IMR-90 (cell line): ENCODE data around the gene ZSCAN4. TPM values are rescaled to one million over a fixed set of nuclear protein-coding genes. Genes with fewer than 3 reads are reported as not detected.

Source experiments
- ATAC-seq: fragments of 200-7000 bp; cut with Tn5 transposase; 2 replicates; pipeline ENCODE4 v1.9.1; 2020; ENCODE audit warnings: low read depth, mild to moderate bottlenecking, moderate library complexity
- BruUV-seq: library from RNA; stranded (reverse); fragments of 400-500 nt; replicated peaks from 2 replicates; lab custom pipeline; 2021; lab: Mats Ljungman, UMichigan
- CTCF ChIA-PET: fragments of 300-600 bp; formaldehyde crosslinking; extraction: SDS; loops from one replicate; lab custom pipeline; 2021; ENCODE audit warnings: antibody characterized with exemption; lab: Yijun Ruan, JAX
- POLR2A ChIA-PET: fragments of 300-600 bp; sonication (Branson Sonifier 250); formaldehyde crosslinking; loops from one replicate; lab custom pipeline; 2022; ENCODE audit warnings: antibody characterized with exemption; ENCODE audit not compliant: unreplicated experiment; lab: Charles Lee
- DNase-seq: peaks from one replicate; pipeline ENCODE4 v3.0.0; 2013
- H2AFZ ChIP-seq: replicated peaks from 2 replicates; pipeline ENCODE3; 2013; ENCODE audit warnings: low read length, mild to moderate bottlenecking; ENCODE audit not compliant: poor library complexity
- H2AK5ac ChIP-seq: 2 replicates; pipeline ENCODE4 v1.6.1; 2013; ENCODE audit warnings: low read depth, low read length, inconsistent platforms
- H2AK9ac ChIP-seq: replicated peaks from 2 replicates; pipeline ENCODE3; 2013; ENCODE audit warnings: mild to moderate bottlenecking, low read depth, low read length, moderate library complexity; ENCODE audit not compliant: poor library complexity
- H2BK120ac ChIP-seq: 2 replicates; pipeline ENCODE4 v1.6.1; 2013; ENCODE audit warnings: low read depth, low read length, inconsistent platforms
- H2BK15ac ChIP-seq: 3 replicates; pipeline ENCODE4 v1.6.1; 2013; ENCODE audit warnings: low read depth, low read length, inconsistent platforms
- H2BK20ac ChIP-seq: 2 replicates; pipeline ENCODE4 v1.6.1; 2013; ENCODE audit warnings: low read depth, mild to moderate bottlenecking, inconsistent platforms, low read length, moderate library complexity
- H2BK5ac ChIP-seq: 2 replicates; pipeline ENCODE4 v1.6.1; 2013; ENCODE audit warnings: mild to moderate bottlenecking, low read depth, low read length, inconsistent platforms; ENCODE audit not compliant: poor library complexity, severe bottlenecking
- H3K14ac ChIP-seq: replicated peaks from 2 replicates; pipeline ENCODE4 v1.6.1; 2013; ENCODE audit warnings: low read depth, low read length, inconsistent platforms
- H3K18ac ChIP-seq: 2 replicates; pipeline ENCODE4 v1.6.1; 2013; ENCODE audit warnings: low read depth, low read length, control low read depth
- H3K23ac ChIP-seq: 2 replicates; pipeline ENCODE4 v1.6.1; 2013; ENCODE audit warnings: low read depth, low read length, inconsistent platforms
- H3K27ac ChIP-seq: 2 replicates; pipeline ENCODE4 v1.5.1; 2013; ENCODE audit warnings: mild to moderate bottlenecking, control low read depth, low read length; ENCODE audit not compliant: insufficient read depth
- H3K27me3 ChIP-seq: 2 replicates; pipeline ENCODE4 v1.6.1; 2013; ENCODE audit warnings: low read length; ENCODE audit not compliant: control insufficient read depth, insufficient read depth
- H3K36me3 ChIP-seq: 2 replicates; pipeline ENCODE4 v1.6.1; 2013; ENCODE audit warnings: low read length, mixed read lengths; ENCODE audit not compliant: control insufficient read depth, insufficient read depth
- H3K4ac ChIP-seq: 2 replicates; pipeline ENCODE4 v1.6.1; 2013; ENCODE audit warnings: low read depth, low read length, inconsistent platforms
- H3K4me1 ChIP-seq: 2 replicates; pipeline ENCODE4 v1.6.1; 2013; ENCODE audit warnings: low read length, mixed read lengths; ENCODE audit not compliant: control insufficient read depth, insufficient read depth
- H3K4me2 ChIP-seq: 2 replicates; pipeline ENCODE4 v1.6.1; 2013; ENCODE audit warnings: low read depth, mild to moderate bottlenecking, control low read depth, low read length, moderate library complexity
- H3K4me3 ChIP-seq: 2 replicates; pipeline ENCODE4 v1.5.1; 2013; ENCODE audit warnings: low read depth, mild to moderate bottlenecking, control low read depth, low read length, moderate library complexity; ENCODE audit not compliant: insufficient read depth
- H3K56ac ChIP-seq: 2 replicates; pipeline ENCODE4 v1.6.1; 2013; ENCODE audit warnings: low read length, inconsistent platforms; ENCODE audit not compliant: insufficient read depth; ENCODE audit errors: extremely low read depth
- H3K79me1 ChIP-seq, 2 experiments: 2 replicates each; pipeline ENCODE4 v1.6.1; 2013; ENCODE audit warnings: low read length in 2 of 2, inconsistent platforms in 1 of 2, low read depth in 1 of 2
- H3K9ac ChIP-seq: 2 replicates; pipeline ENCODE4 v1.6.1; 2013; ENCODE audit warnings: low read depth, low read length, control low read depth
- H3K9me1 ChIP-seq: 2 replicates; pipeline ENCODE4 v1.6.1; 2013; ENCODE audit warnings: low read length, inconsistent platforms; ENCODE audit not compliant: insufficient read depth
- H3K9me3 ChIP-seq: 2 replicates; pipeline ENCODE4 v1.6.1; 2013; ENCODE audit warnings: low read length; ENCODE audit not compliant: control insufficient read depth, insufficient read depth
- H4K20me1 ChIP-seq: 2 replicates; pipeline ENCODE4 v1.6.1; 2013; ENCODE audit warnings: low read length, inconsistent platforms; ENCODE audit not compliant: insufficient read depth
- H4K5ac ChIP-seq: 2 replicates; pipeline ENCODE4 v1.6.1; 2013; ENCODE audit warnings: mild to moderate bottlenecking, low read depth, low read length, control low read depth
- H4K8ac ChIP-seq, 2 experiments: 2 replicates each; pipeline ENCODE4 v1.6.1; 2013; ENCODE audit warnings: low read depth in 2 of 2, low read length in 2 of 2, control low read depth in 1 of 2, inconsistent platforms in 1 of 2
- H4K91ac ChIP-seq: 2 replicates; pipeline ENCODE4 v1.6.1; 2013; ENCODE audit warnings: low read depth, low read length, inconsistent platforms; ENCODE audit not compliant: insufficient read depth
- CEBPB ChIP-seq: IDR thresholded peaks from 2 replicates; pipeline ENCODE4 v1.6.1; 2012; ENCODE audit warnings: low read depth, low read length, improper control_type of control experiment
- CHD1 ChIP-seq: IDR thresholded peaks from 2 replicates; pipeline ENCODE4 v1.6.1; 2012; ENCODE audit warnings: low read depth, low read length, improper control_type of control experiment
- CTCF ChIP-seq: conservative IDR thresholded peaks from 2 replicates; pipeline ENCODE4 v1.5.1; 2012; ENCODE audit warnings: mild to moderate bottlenecking, low read depth, low read length, improper control_type of control experiment
- RAD21 ChIP-seq: IDR thresholded peaks from 2 replicates; pipeline ENCODE4 v1.6.1; 2012; ENCODE audit warnings: low read length, improper control_type of control experiment
- USF2 ChIP-seq: fragments of 150-350 bp; IDR thresholded peaks from 2 replicates; pipeline ENCODE4 v1.6.1; 2017; ENCODE audit warnings: mild to moderate bottlenecking, antibody characterized with exemption, low read length, low read depth
- WGBS, 2 experiments: methylation state at CpG; one replicate each; pipeline versions ENCODE4 v1.1.5 to v1.1.7; 2013; ENCODE audit warnings: missing lambda C conversion rate in 2 of 2; ENCODE audit not compliant: insufficient read length in 1 of 2; ENCODE audit errors: extremely low coverage in 2 of 2; 5-methylcytosine and 5-hydroxymethylcytosine counted together
- dilution Hi-C: fragments of 300-500 bp; cut with HindIII; formaldehyde crosslinking; loops from one replicate; pipeline ENCODE4 v1.14.3; 2018; ENCODE audit warnings: low sequenced_read_pairs; ENCODE audit not compliant: unreplicated experiment
- in situ Hi-C: fragments of 300-500 bp; cut with MboI; formaldehyde crosslinking; loops from 3 replicates; pipeline ENCODE4 v1.14.3; 2019; ENCODE audit warnings: low sequenced_read_pairs, inconsistent platforms, mixed read lengths
- intact Hi-C: fragments of 100-400 bp; cut with micrococcal nuclease; formaldehyde crosslinking; loops from 2 replicates; pipeline ENCODE4 v1.10.0; 2022
- polyA plus RNA-seq, 3 experiments: library from polyadenylated mRNA; depleted of rRNA; stranded (reverse); fragments of >200 nt; gene quantifications; 2 replicates each; pipeline ENCODE4 v1.2.3, GENCODE V29; 2012; ENCODE audit warnings: low replicate concordance in 1 of 3
- total RNA-seq: library from RNA; depleted of rRNA; stranded (reverse); fragments of >200 nt; gene quantifications from 2 replicates; pipeline ENCODE4 v1.2.3, GENCODE V29; 2012

ZSCAN4 gene
- total and polyA plus RNA-seq, 2 of the 4 experiments (the other 2 are of a cell fraction) = not detected

DNA sequence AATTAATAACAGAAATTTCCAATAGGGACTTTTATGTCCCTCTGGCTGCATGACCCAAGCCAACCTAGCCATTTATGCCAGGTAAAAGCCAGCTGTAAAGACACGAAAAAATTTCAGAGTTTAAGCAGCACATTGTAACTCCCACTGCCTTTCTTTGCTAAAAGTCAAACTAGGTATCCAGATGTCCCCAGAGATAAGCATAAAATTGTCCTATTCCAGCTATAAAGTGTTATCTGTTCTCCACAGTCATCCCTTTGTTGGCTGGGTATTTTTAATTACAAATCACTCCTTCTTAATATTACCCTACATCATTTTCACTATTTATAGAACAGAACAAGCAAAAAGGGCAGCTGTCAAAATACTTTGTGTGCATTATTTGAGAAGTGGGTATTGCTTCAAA lies 43.5 kb downstream of the ZSCAN4 start:
- peaks cover 10% of the 10 kb centered on the region for H3K9me3 ChIP-seq
- no peak overlapping the region for H2BK120ac ChIP-seq
- no peak overlapping the region for H3K14ac ChIP-seq
- H3K36me3 ChIP-seq = peaks cover 5% of the 10 kb centered on the region
- no peak overlapping the region for H2BK15ac ChIP-seq
- intact Hi-C loops = no loop called here
- no CpG with 5 or more reads among the region's 1 CpG for WGBS, 2 experiments
- no peak overlapping the region for H2AK5ac ChIP-seq
- POLR2A ChIA-PET = no interaction called here
- dilution Hi-C loops = no loop called here
- no peak overlapping the region for H2AK9ac ChIP-seq
- H2BK5ac ChIP-seq = no peak overlapping the region
- H2AFZ ChIP-seq = no peak overlapping the region
- no peak overlapping the region for H4K91ac ChIP-seq
- H3K4ac ChIP-seq = no peak overlapping the region
- H3K4me2 ChIP-seq = no peak overlapping the region
- peaks cover 7% of the 10 kb centered on the region for H3K4me1 ChIP-seq
- no peak overlapping the region for H2BK20ac ChIP-seq
- no peak overlapping the region for H4K8ac ChIP-seq
- no peaks in the 10 kb centered on the region for H3K9me1 ChIP-seq
- no peak overlapping the region for H3K4me3 ChIP-seq
- CTCF ChIA-PET = interaction anchor here (0.6 kb wide), 1 partner anchor 9 kb away, joined by 3 read pairs; no protein-coding TSS in a partner anchor
- DNase-seq = no peak
- BruUV-seq = no TSS peak
- H3K23ac ChIP-seq = no peak overlapping the region
- no peaks in the 10 kb centered on the region for H3K27me3 ChIP-seq
- no peaks in the 10 kb centered on the region for H4K20me1 ChIP-seq
- no peak overlapping the region for H3K27ac ChIP-seq
- H3K18ac ChIP-seq = no peak overlapping the region
- in situ Hi-C loops = no loop called here
- no peak overlapping the region for H3K56ac ChIP-seq
- peaks cover 8 to 15% of the 10 kb centered on the region in 2 experiments for H3K79me1 ChIP-seq
- no peak overlapping the region for H4K5ac ChIP-seq
- H3K9ac ChIP-seq = no peak overlapping the region
- TF ChIP-seq USF2 (no peak), RAD21 (no peak), CTCF (no peak), CEBPB (no peak), CHD1 (no peak)
- ATAC-seq = no peak
